Measurements from ENCODE around the gene UMODL1.

DNA sequence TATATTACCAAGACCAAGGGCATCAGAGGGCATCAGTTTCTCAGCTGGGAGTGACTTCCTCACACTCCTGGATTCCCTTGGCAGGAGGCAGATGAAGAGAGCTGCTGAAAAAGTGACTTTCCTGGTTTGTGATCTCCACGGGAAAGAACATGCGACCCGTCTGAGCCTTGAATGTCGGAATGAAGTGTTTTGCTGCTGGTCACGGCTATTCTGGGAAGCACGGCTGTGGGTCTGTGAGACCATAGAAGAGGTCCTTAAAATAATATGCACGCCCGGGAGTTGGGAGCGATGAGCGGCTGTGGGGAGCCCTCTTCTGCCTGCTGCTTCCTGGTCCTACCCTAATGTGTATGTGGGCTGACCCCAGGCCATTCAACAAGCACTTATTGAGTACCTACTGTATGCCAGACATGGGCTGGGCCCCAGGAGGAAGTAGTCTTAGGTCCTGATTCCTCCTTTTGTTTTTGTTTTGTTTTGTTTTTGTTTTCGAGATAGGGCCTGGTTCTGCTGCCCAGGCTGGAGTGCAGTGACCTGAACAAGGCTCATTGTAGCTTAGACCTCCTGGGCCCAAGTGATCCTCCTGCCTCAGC is 13.2 kb upstream of the UMODL1 start:
- no peak for TF ChIP-seq TAF1 (IDR thresholded peaks at IDR 0.05; ENCODE audit: low read depth)
- TF ChIP-seq TEAD4 (IDR thresholded peaks at IDR 0.05), result no peak
- no peak for TF ChIP-seq EP300 (IDR thresholded peaks at IDR 0.05; ENCODE audit: borderline replicate concordance)
- no peak for TF ChIP-seq RAD21 (IDR thresholded peaks at IDR 0.05; ENCODE audit: low read depth)
- TF ChIP-seq CREB1 (IDR thresholded peaks at IDR 0.05; ENCODE audit: low read depth), result no peak
- TF ChIP-seq, protein P1, sequence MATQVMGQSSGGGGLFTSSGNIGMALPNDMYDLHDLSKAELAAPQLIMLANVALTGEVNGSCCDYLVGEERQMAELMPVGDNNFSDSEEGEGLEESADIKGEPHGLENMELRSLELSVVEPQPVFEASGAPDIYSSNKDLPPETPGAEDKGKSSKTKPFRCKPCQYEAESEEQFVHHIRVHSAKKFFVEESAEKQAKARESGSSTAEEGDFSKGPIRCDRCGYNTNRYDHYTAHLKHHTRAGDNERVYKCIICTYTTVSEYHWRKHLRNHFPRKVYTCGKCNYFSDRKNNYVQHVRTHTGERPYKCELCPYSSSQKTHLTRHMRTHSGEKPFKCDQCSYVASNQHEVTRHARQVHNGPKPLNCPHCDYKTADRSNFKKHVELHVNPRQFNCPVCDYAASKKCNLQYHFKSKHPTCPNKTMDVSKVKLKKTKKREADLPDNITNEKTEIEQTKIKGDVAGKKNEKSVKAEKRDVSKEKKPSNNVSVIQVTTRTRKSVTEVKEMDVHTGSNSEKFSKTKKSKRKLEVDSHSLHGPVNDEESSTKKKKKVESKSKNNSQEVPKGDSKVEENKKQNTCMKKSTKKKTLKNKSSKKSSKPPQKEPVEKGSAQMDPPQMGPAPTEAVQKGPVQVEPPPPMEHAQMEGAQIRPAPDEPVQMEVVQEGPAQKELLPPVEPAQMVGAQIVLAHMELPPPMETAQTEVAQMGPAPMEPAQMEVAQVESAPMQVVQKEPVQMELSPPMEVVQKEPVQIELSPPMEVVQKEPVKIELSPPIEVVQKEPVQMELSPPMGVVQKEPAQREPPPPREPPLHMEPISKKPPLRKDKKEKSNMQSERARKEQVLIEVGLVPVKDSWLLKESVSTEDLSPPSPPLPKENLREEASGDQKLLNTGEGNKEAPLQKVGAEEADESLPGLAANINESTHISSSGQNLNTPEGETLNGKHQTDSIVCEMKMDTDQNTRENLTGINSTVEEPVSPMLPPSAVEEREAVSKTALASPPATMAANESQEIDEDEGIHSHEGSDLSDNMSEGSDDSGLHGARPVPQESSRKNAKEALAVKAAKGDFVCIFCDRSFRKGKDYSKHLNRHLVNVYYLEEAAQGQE (IDR thresholded peaks at IDR 0.05; ENCODE audit: low read depth), result no peak
- TF ChIP-seq TCF12 (IDR thresholded peaks at IDR 0.05; ENCODE audit: low read depth), result no peak
- TF ChIP-seq YY1 (IDR thresholded peaks at IDR 0.05; ENCODE audit: low read depth), result no peak
